Mucosa of descending colon (tissue), 3 donors: ENCODE data around the gene DOCK1. TPM values are rescaled to one million over a fixed set of nuclear protein-coding genes. Genes with fewer than 3 reads are reported as not detected.

Experiments used
- ATAC-seq: fragments of 200-7000 bp; cut with Tn5 transposase; one replicate; pipeline ENCODE4 v1.9.1; 2020; ENCODE audit warnings: mild to moderate bottlenecking, moderate library complexity
- DNase-seq, 3 donors: peaks; one replicate each; pipeline ENCODE4 v3.0.0-alpha.2; 2020
- H3K36me3 ChIP-seq: fragments of 200-600 bp; one replicate; pipeline ENCODE4 v1.8.0; 2021; ENCODE audit warnings: low read depth, mild to moderate bottlenecking
- H3K4me1 ChIP-seq: fragments of 200-600 bp; one replicate; pipeline ENCODE4 v1.8.0; 2021; ENCODE audit warnings: low read depth, mild to moderate bottlenecking
- H3K4me3 ChIP-seq: fragments of 200-600 bp; one replicate; pipeline ENCODE4 v1.8.0; 2021; ENCODE audit warnings: mild to moderate bottlenecking
- H3K9me3 ChIP-seq: fragments of 200-600 bp; one replicate; pipeline ENCODE4 v1.8.0; 2021; ENCODE audit warnings: mild to moderate bottlenecking
- intact Hi-C, 2 donors: fragments of 100-400 bp; cut with DNase I in 1 of 2; cut with micrococcal nuclease in 1 of 2; formaldehyde crosslinking; loops; one replicate each; pipeline versions ENCODE4 v1.11.0 to v1.11.1; 2022; cut with DNase I, micrococcal nuclease
- total RNA-seq, 3 donors: library from RNA; stranded (reverse); fragmentation: NEBNext Ultra II Directional in 2 of 3; extraction: Animal tissue kit (Norgen Biotek cat#: 25700) in 2 of 3; gene quantifications; one replicate each; pipeline versions ENCODE4 v1.2.1 to v1.2.4, GENCODE V29; 2021 to 2023
- TF ChIP-seq, protein P1 (sequence below): fragments of 200-600 bp; IDR thresholded peaks from one replicate; pipeline ENCODE4 v1.8.0; 2022; ENCODE audit warnings: antibody characterized with exemption, mild to moderate bottlenecking
- donor health status: DM: no; HTN: no; CAD: no; lungs with moderate emphysema.
- donor health status: DM: no; HTN: no; CAD: no.
- donor health status: DM: no; HTN: yes; CAD: no.

DOCK1 gene
- total RNA-seq, 3 donors from 2014 or later = 56.5 to 103 (median 74.1) TPM

GRCh38 chr10:127055263-127055662 lies 150.0 kb downstream of the DOCK1 start:
- intact Hi-C loops = no loop called here
- no peak overlapping the region for H3K4me3 ChIP-seq
- no peaks in the 10 kb centered on the region for H3K36me3 ChIP-seq
- peaks cover 15% of the 10 kb centered on the region for H3K9me3 ChIP-seq
- DNase-seq = no peak
- TF ChIP-seq, protein P1, sequence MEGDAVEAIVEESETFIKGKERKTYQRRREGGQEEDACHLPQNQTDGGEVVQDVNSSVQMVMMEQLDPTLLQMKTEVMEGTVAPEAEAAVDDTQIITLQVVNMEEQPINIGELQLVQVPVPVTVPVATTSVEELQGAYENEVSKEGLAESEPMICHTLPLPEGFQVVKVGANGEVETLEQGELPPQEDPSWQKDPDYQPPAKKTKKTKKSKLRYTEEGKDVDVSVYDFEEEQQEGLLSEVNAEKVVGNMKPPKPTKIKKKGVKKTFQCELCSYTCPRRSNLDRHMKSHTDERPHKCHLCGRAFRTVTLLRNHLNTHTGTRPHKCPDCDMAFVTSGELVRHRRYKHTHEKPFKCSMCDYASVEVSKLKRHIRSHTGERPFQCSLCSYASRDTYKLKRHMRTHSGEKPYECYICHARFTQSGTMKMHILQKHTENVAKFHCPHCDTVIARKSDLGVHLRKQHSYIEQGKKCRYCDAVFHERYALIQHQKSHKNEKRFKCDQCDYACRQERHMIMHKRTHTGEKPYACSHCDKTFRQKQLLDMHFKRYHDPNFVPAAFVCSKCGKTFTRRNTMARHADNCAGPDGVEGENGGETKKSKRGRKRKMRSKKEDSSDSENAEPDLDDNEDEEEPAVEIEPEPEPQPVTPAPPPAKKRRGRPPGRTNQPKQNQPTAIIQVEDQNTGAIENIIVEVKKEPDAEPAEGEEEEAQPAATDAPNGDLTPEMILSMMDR = no peak
- ATAC-seq = no peak
- H3K4me1 ChIP-seq = no peaks in the 10 kb centered on the region

DNA sequence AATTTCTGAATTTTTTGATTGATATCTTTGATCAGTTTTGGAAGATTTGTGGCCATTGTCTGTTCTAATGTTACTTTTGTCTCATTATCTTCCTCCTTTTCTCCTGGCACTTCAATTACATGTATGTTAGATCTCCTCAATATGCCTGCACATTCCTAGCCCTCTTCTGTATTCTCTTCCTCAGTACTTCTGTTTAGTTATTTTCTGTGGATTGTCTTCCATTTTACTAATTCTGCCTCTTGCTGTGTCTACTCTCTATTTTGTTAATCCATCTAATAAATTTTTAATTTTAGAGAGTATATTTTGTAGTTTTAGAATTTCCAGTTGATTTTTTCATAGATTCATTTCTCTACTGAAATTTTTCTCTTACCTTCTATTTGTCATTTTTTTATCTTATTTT lies 154.1 kb downstream of the DOCK1 start:
- Histone ChIP-seq H3K4me1 (no peaks in the 10 kb centered on the region), H3K36me3 (no peaks in the 10 kb centered on the region), H3K9me3 (peaks cover 15% of the 10 kb centered on the region), H3K4me3 (no peak overlapping the region)
- TF ChIP-seq, protein P1 = no peak
- ATAC-seq (no peak), DNase-seq (no peak)
- intact Hi-C loops = no loop called here

DNA sequence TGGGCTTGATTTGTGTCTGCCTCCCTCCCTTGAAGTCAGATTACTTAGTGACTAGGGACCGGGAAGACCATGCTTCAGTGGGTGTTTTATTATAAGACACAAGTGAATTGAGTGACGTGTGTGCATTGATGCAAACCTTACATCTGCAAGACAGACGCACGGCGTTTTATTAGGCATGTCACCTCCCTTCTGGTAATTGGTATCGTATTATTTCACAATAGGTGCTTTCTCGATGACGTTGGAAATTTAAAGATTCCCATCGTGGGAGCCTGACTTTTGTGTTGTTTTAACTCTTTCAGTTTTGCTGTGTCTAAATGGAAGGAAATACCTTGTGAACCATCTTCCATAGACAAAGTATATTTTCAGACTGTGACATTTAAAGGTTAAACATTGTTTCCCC lies 158.5 kb downstream of the DOCK1 start:
- Histone ChIP-seq H3K4me3 (no peak overlapping the region), H3K4me1 (no peaks in the 10 kb centered on the region), H3K36me3 (no peaks in the 10 kb centered on the region), H3K9me3 (peaks cover 5% of the 10 kb centered on the region)
- TF ChIP-seq, protein P1 = no peak
- ATAC-seq (no peak), DNase-seq (no peak)
- intact Hi-C loops = no loop called here

- ATAC-seq (no peak), DNase-seq (no peak)
- Histone ChIP-seq H3K9me3 (peaks cover under 1% of the 10 kb centered on the region), H3K4me3 (no peak overlapping the region), H3K4me1 (no peaks in the 10 kb centered on the region), H3K36me3 (no peaks in the 10 kb centered on the region)
- intact Hi-C loops = no loop called here
- TF ChIP-seq, protein P1 = no peak
Measured at GRCh38 chr10:127064474-127064873, 159.2 kb downstream of the DOCK1 start.

DNA sequence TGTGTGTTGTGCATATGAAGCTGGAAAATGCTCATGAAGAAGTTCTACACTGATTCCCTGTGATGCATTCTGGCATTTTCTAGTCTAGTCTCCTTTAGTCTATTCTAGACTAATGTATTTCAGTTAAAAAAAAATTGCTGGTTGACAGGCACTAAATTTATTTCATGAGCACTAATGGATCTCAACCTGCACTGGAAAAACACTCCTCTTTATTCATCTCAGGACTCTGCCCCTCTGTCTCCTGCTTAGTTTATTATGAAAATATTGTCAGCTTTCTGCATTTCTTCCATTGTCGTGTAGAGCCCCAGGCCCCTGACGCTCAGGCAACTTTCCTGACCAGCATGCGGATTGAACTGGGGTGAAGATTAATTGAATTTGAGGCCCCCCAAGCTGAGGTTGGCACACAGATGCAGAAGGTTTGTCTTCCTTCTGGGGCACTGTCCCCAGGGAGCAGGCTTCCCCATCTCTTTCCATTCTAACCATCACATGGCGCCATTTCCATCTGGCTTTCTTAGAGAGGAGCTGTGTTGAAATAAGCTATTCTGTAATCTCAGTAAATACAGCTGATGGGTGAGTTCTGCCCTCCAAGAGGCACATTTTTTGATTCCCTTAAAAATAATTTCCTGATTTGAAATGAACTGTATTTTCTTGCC lies 162.4 kb downstream of the DOCK1 start:
- TF ChIP-seq, protein P1 = no peak
- Histone ChIP-seq H3K9me3 (no peaks in the 10 kb centered on the region), H3K4me3 (no peak overlapping the region), H3K36me3 (no peaks in the 10 kb centered on the region), H3K4me1 (no peaks in the 10 kb centered on the region)
- intact Hi-C loops = no loop called here
- no peak for ATAC-seq
- no peak for DNase-seq

GRCh38 chr10:127068485-127068884 lies 163.3 kb downstream of the DOCK1 start:
- intact Hi-C loops = no loop called here
- no peaks in the 10 kb centered on the region for H3K4me1 ChIP-seq
- ATAC-seq (no peak), DNase-seq (no peak)
- TF ChIP-seq, protein P1 = no peak
- H3K4me3 ChIP-seq = no peak overlapping the region
- no peaks in the 10 kb centered on the region for H3K9me3 ChIP-seq
- no peaks in the 10 kb centered on the region for H3K36me3 ChIP-seq
